Measurements from ENCODE around the gene PACS2. TPM values are rescaled to one million over a fixed set of nuclear protein-coding genes. Genes with fewer than 3 reads are reported as not detected.

PACS2 gene
- total and polyA plus RNA-seq, 2 donors (not counting 3 experiments of a cell fraction or from before 2014, with no cell fraction given) = 52.7 to 86.3 TPM

- Histone ChIP-seq H3K9ac (replicated peaks; ENCODE audit: extremely low read depth, insufficient read depth, low read length) (no peak overlapping the region), H3K4me2 (ENCODE audit: insufficient read depth, low read length) (no peak overlapping the region), H3K27ac (ENCODE audit: insufficient read depth, low read depth, low read length) (no peak overlapping the region), H3K36me3 (ENCODE audit: control insufficient read depth in 2 of 2, extremely low read depth in 1 of 2, insufficient read depth in 2 of 2, low read length in 2 of 2) (peaks cover 0 to 34% of the 10 kb centered on the region in 2 experiments), H3K79me2 (ENCODE audit: control insufficient read depth, insufficient read depth, low read length) (peaks cover 37% of the 10 kb centered on the region), H2AFZ (ENCODE audit: low read depth, low read length) (no peak overlapping the region), H3K4me3 (replicated peaks in 1 of 3; ENCODE audit: insufficient read depth in 1 of 3, low read depth in 1 of 3, low read length in 3 of 3) (no peak overlapping the region), H3K9me1 (replicated peaks; ENCODE audit: control insufficient read depth, extremely low read depth, insufficient read depth, low read length) (no peaks in the 10 kb centered on the region), H3K4me1 (ENCODE audit: control insufficient read depth, extremely low read depth, insufficient read depth, low read length) (peaks cover 10% of the 10 kb centered on the region), H4K20me1 (replicated peaks; ENCODE audit: control insufficient read depth, extremely low read depth, insufficient read depth, low read length) (no peaks in the 10 kb centered on the region), H3K9me3 (replicated peaks; ENCODE audit: control insufficient read depth, insufficient read depth, low read length) (no peaks in the 10 kb centered on the region), H3K27me3 (ENCODE audit: control insufficient read depth in 2 of 2, insufficient read depth in 2 of 2, low read length in 2 of 2) (no peaks in the 10 kb centered on the region)
- no peak for TF ChIP-seq EZH2 (IDR thresholded peaks at IDR 0.05; ENCODE audit: borderline replicate concordance, low read depth, low read length, severe bottlenecking)
- TF ChIP-seq GATA2 (IDR thresholded peaks at IDR 0.05; ENCODE audit: insufficient read depth, insufficient read length, low read depth, low read length) = no peak
- no peak for TF ChIP-seq MYC (IDR thresholded peaks at IDR 0.05; ENCODE audit: low read depth, low read length)
- TF ChIP-seq POLR2A (IDR thresholded peaks at IDR 0.05; ENCODE audit: low read depth, low read length) = no peak
- TF ChIP-seq FOS (IDR thresholded peaks at IDR 0.05; ENCODE audit: borderline replicate concordance, insufficient read depth, low read length) = no peak
- TF ChIP-seq JUN (IDR thresholded peaks at IDR 0.05; ENCODE audit: borderline replicate concordance, insufficient read depth, insufficient read length, low read depth) = no peak
- TF ChIP-seq POLR2AphosphoS5 (IDR thresholded peaks at IDR 0.05; ENCODE audit: insufficient read depth, low read depth, low read length) = no peak
- no peak for TF ChIP-seq MAX (IDR thresholded peaks at IDR 0.05; ENCODE audit: insufficient read depth, insufficient read length)
- no peak for TF ChIP-seq CTCF (IDR thresholded peaks at IDR 0.05; ENCODE audit: extremely low read depth in 1 of 2, insufficient read depth in 1 of 2, low read depth in 1 of 2, low read length in 2 of 2)
- BruUV-seq (replicated peaks) = no TSS peak
- FAIRE-seq (no peak), DNase-seq (ENCODE audit: low read depth, low spot score) (no peak)
- dilution Hi-C loops (cut with MboI; ENCODE audit: extremely low pct_ligation_motif_present, low sequenced_read_pairs) = no loop called here
- CTCF ChIA-PET = interaction anchor here (1.2 kb wide), 1 partner anchor 49 kb away, joined by 5 read pairs; no protein-coding TSS in a partner anchor
- intact Hi-C loops (cut with micrococcal nuclease) = no loop called here
- POLR2A ChIA-PET = no interaction called here
These were observed 126.0 kb downstream of the PACS2 start for GRCh38 chr14:105440554-105440900.
